ENCODE results near the gene IGF2BP2. TPM values are rescaled to one million over a fixed set of nuclear protein-coding genes. Genes with fewer than 3 reads are reported as not detected.
"Not testable (repeated sequence)": the region's sequence is repeated elsewhere in the genome, so short reads cannot be mapped to it uniquely, and the experiment has no call there.

The IGF2BP2 gene
- total RNA-seq, 2 experiments from 2014 or later: 0.13 to 0.40 TPM

DNA sequence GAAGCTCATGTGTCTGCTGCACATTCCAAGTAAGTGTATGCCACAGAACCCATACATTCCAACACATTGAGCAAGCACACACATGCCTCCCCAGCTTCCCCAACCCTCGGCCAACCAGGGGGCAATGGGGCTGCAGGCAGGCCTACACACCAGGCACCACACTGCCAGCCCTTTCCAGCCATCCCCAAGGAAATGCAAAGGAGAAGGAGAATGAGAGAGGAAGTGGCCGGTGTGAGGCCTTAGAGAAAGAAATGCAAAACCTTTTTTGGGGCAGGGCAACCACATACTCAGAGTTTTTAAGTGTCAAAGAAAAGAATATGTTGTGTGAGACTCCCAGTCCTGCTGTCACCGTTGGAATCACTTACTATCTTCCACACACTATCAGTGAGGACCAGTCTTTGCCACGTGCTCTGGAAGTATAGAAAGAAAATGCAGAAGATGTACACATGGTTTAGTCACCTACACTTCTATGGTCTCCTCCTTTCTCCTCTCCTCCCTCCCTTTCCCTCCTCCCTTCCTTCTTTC lies 11.1 kb downstream of the IGF2BP2 start:
- Mint-ChIP-seq H3K4me1 (no peaks in the 10 kb centered on the region), H3K36me3 (ENCODE audit: low read depth) (no peaks in the 10 kb centered on the region), H3K27ac (no peak overlapping the region), H3K4me3 (no peak overlapping the region), H3K9me3 (no peaks in the 10 kb centered on the region), H3K27me3 (peaks cover 40% of the 10 kb centered on the region)
- no peak for DNase-seq
- POLR2A ChIA-PET: interaction anchor here (0.8 kb wide), 1 partner anchor 10 kb away, joined by 3 read pairs; no protein-coding TSS in a partner anchor
- CTCF ChIA-PET: no interaction called here

DNA sequence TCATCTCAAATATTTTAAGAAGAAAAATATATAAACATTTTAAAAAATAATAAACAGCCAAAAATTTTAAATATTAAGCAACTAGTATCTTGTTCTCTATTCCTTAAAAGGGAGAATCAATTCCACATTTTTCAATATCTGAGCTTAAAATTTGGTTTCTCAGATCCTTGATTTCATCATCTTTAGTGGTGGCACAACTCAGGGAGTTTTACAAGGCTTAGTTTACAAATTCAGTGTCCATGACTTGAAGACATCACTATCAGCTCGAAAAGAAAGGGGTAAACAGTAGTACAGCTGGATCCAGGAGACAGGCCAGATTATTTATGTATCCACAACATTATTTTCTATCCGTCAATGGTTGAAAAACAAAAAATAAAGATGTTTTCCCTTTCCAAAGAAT lies 11.6 kb downstream of the IGF2BP2 start:
- no peaks in the 10 kb centered on the region for H3K4me1 Mint-ChIP-seq
- no peaks in the 10 kb centered on the region for H3K36me3 Mint-ChIP-seq (ENCODE audit: low read depth)
- ChIA-PET POLR2A (interaction anchor here (0.8 kb wide), 1 partner anchor 11 kb away, joined by 3 read pairs; no protein-coding TSS in a partner anchor), CTCF (no interaction called here)
- no peak overlapping the region for H3K27ac Mint-ChIP-seq
- H3K4me3 Mint-ChIP-seq: no peak overlapping the region
- H3K27me3 Mint-ChIP-seq: peaks cover 36% of the 10 kb centered on the region
- DNase-seq: no peak
- H3K9me3 Mint-ChIP-seq: no peaks in the 10 kb centered on the region

- no peak overlapping the region for H3K4me3 Mint-ChIP-seq
- DNase-seq: no peak
- CTCF ChIA-PET: interaction anchor here (0.9 to 1.2 kb wide), 2 partner anchors 36 to 39 kb away, joined by 3 to 4 read pairs; no protein-coding TSS in a partner anchor
Measured at GRCh38 chr3:185807445-185808068, 17.3 kb downstream of the IGF2BP2 start.

GRCh38 chr3:185798831-185799110 lies 26.1 kb downstream of the IGF2BP2 start:
- H3K27ac Mint-ChIP-seq; H3K4me1 Mint-ChIP-seq; DNase-seq; H3K36me3 Mint-ChIP-seq (ENCODE audit: low read depth); POLR2A ChIA-PET; H3K4me3 Mint-ChIP-seq; H3K9me3 Mint-ChIP-seq: not testable (repeated sequence)
- CTCF ChIA-PET: interaction anchor here (1.1 kb wide), 1 partner anchor 30 kb away, joined by 6 read pairs; no protein-coding TSS in a partner anchor
- H3K27me3 Mint-ChIP-seq: peaks cover 12% of the 10 kb centered on the region

More at GRCh38 chr3:185807445-185808068, 17.3 kb downstream of the IGF2BP2 start:
- no peaks in the 10 kb centered on the region for H3K9me3 Mint-ChIP-seq
- no peaks in the 10 kb centered on the region for H3K36me3 Mint-ChIP-seq (ENCODE audit: low read depth)
- POLR2A ChIA-PET: no interaction called here
- H3K4me1 Mint-ChIP-seq: no peaks in the 10 kb centered on the region
- no peak overlapping the region for H3K27ac Mint-ChIP-seq
- H3K27me3 Mint-ChIP-seq: peaks cover 13% of the 10 kb centered on the region

DNA sequence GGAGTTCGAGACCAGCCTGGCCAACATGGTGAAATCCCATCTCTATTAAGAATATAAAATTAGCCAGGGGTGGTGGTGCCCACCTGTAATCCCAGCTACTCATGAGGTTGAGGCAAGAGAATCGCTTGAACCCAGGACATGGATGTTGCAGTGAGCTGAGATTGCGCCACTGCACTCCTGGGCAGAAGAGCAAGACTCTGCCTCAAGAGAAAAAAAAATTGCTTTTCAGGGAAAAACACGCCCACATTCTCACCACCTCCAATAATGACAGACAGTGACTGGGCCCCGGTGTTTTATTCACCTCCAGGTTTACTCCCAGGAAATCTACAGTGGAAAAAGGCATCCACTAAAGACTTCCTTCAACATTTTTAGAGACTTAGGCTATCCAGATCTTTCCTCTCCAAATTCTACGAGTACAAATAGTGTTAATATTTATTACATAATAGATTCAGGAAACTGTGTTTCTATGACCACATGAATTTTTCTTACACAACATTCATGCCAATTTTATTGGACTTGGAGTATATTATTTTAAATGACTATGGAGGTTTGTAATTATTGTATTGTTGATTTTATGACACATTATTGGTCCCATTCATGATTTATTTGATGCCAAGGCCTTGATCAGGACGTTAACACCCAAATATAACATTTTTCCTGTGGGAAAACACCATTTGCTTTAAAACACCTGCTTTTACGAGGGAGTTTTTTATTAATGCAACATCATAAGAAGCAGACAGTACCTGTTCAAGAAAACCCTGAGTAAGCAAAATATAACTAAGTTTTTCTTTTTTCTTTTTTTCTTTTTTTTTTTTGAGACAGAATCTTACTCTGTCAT lies 26.6 kb downstream of the IGF2BP2 start:
- Mint-ChIP-seq H3K4me3 (no peak overlapping the region), H3K4me1 (peaks cover 5% of the 10 kb centered on the region), H3K27ac (no peak overlapping the region), H3K9me3 (no peaks in the 10 kb centered on the region), H3K27me3 (peaks cover 12% of the 10 kb centered on the region), H3K36me3 (ENCODE audit: low read depth) (no peaks in the 10 kb centered on the region)
- ChIA-PET POLR2A (no interaction called here), CTCF (interaction anchor here (1.1 kb wide), 1 partner anchor 30 kb away, joined by 6 read pairs; no protein-coding TSS in a partner anchor)
- no peak for DNase-seq

DNA sequence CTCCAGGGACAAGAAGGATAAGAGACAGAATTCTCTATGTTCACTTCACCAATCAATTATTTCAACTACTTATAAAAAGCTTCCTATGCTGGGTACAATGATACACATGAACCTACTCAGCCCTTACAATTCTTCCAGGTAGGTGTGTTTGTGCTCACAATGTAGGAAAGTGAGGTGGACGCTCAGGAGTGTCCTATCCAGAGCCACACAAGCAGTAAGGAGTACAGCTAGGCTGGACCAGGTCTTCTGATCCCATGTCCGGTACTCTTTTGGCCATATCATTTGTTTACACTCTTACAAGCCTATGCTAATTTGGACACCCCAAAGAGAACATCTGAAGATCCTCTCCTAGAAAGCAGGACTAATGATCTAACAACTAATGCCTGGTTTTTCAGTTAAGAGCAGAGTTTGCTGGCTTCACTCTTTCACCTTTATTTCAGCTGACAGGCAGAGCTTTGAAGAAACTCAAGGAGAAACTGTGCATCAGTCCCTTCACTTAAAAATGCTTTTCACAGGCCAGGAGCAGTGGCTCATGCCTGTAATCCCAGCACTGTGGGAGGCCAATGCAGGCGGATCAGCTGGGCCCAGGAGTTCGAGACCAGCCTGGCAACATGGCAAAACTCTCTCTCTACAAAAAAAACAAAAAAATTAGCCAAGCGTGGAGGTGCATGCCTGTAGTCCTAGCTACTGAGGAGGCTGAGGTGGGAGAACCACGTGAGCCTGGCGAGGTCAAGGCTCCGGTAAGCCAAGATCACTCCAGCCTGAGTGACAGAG lies 27.5 kb downstream of the IGF2BP2 start:
- H3K27me3 Mint-ChIP-seq: peaks cover 16% of the 10 kb centered on the region
- ChIA-PET CTCF (no interaction called here), POLR2A (no interaction called here)
- no peak for DNase-seq
- no peaks in the 10 kb centered on the region for H3K36me3 Mint-ChIP-seq (ENCODE audit: low read depth)
- H3K4me3 Mint-ChIP-seq: no peak overlapping the region
- peaks cover 5% of the 10 kb centered on the region for H3K4me1 Mint-ChIP-seq
- H3K27ac Mint-ChIP-seq: no peak overlapping the region
- no peaks in the 10 kb centered on the region for H3K9me3 Mint-ChIP-seq

- no peak for DNase-seq
- peaks cover 18% of the 10 kb centered on the region for H3K27me3 Mint-ChIP-seq
- no peak overlapping the region for H3K27ac Mint-ChIP-seq
- POLR2A ChIA-PET: no interaction called here
- H3K36me3 Mint-ChIP-seq (ENCODE audit: low read depth): no peaks in the 10 kb centered on the region
- no peak overlapping the region for H3K4me3 Mint-ChIP-seq
- CTCF ChIA-PET: no interaction called here
- peaks cover 5% of the 10 kb centered on the region for H3K4me1 Mint-ChIP-seq
- H3K9me3 Mint-ChIP-seq: no peaks in the 10 kb centered on the region
Measured at GRCh38 chr3:185796431-185797107, 28.3 kb downstream of the IGF2BP2 start.

DNA sequence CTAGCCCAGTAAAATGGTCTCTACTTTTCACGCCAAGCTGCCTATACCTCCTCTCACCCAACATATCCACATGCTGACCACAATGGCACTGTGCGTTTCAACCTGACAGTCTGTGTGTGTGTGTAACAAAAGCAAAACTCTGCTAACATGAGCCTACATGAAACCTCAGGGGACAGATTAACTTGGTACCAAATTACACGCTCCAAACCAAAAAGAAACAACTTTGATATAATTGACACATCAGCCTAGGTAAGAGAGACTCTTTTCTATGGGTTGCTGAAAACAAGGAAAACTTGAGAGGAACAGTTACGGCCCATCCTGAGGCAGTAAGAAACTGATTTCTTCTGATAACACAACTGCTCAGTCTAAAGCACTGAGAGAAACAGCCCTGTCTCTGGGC lies 31.5 kb downstream of the IGF2BP2 start:
- Mint-ChIP-seq H3K27me3 (peaks cover 16% of the 10 kb centered on the region), H3K9me3 (no peaks in the 10 kb centered on the region), H3K4me3 (no peak overlapping the region), H3K36me3 (ENCODE audit: low read depth) (no peaks in the 10 kb centered on the region), H3K27ac (no peak overlapping the region), H3K4me1 (peaks cover 5% of the 10 kb centered on the region)
- CTCF ChIA-PET: no interaction called here
- POLR2A ChIA-PET: no interaction called here
- DNase-seq: no peak

DNA sequence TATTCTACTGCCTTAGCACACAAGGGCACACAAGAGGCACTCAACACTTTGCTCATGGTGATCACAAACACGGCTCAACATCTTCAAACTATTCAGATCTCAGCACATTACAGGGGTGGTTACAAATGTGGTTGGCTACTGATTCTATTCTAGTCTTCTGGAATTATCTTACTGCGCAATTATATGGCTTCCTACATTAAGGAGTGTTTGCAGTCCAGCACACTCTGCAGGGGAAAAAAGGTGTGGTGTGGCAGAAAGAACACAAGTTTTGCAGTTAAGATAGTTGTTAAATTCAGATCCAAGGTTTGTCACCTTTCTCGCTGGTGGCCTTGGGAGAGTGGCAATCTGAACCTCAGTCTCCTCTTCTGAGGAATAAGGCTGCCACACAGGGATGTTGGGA lies 31.9 kb downstream of the IGF2BP2 start:
- Mint-ChIP-seq H3K9me3 (no peaks in the 10 kb centered on the region), H3K4me1 (peaks cover 5% of the 10 kb centered on the region), H3K36me3 (ENCODE audit: low read depth) (no peaks in the 10 kb centered on the region), H3K27me3 (peaks cover 16% of the 10 kb centered on the region), H3K27ac (no peak overlapping the region), H3K4me3 (no peak overlapping the region)
- ChIA-PET POLR2A (no interaction called here), CTCF (no interaction called here)
- no peak for DNase-seq

GRCh38 chr3:185789891-185790830 lies 34.7 kb downstream of the IGF2BP2 start:
- no peak for DNase-seq
- no peak overlapping the region for H3K4me3 Mint-ChIP-seq
- H3K36me3 Mint-ChIP-seq (ENCODE audit: low read depth): no peaks in the 10 kb centered on the region
- no peak overlapping the region for H3K27ac Mint-ChIP-seq
- ChIA-PET POLR2A (no interaction called here), CTCF (interaction anchor here (4.5 kb wide), 1 partner anchor 22 kb away, joined by 12 read pairs; no protein-coding TSS in a partner anchor)
- peaks cover 2% of the 10 kb centered on the region for H3K4me1 Mint-ChIP-seq
- no peaks in the 10 kb centered on the region for H3K9me3 Mint-ChIP-seq
- peaks cover 10% of the 10 kb centered on the region for H3K27me3 Mint-ChIP-seq

GRCh38 chr3:185789134-185789533 lies 35.7 kb downstream of the IGF2BP2 start:
- H3K4me1 Mint-ChIP-seq: no peaks in the 10 kb centered on the region
- H3K36me3 Mint-ChIP-seq (ENCODE audit: low read depth): no peaks in the 10 kb centered on the region
- H3K9me3 Mint-ChIP-seq: no peaks in the 10 kb centered on the region
- no peak overlapping the region for H3K27ac Mint-ChIP-seq
- peaks cover 10% of the 10 kb centered on the region for H3K27me3 Mint-ChIP-seq
- DNase-seq: no peak
- ChIA-PET POLR2A (no interaction called here), CTCF (interaction anchor here (0.6 to 4.5 kb wide), 3 partner anchors 20 to 456 kb away, joined by 3 to 12 read pairs (median 4); no protein-coding TSS in a partner anchor)
- H3K4me3 Mint-ChIP-seq: no peak overlapping the region

- Mint-ChIP-seq H3K36me3 (ENCODE audit: low read depth) (no peaks in the 10 kb centered on the region), H3K9me3 (no peaks in the 10 kb centered on the region), H3K4me3 (no peak overlapping the region), H3K27ac (no peak overlapping the region), H3K4me1 (no peaks in the 10 kb centered on the region), H3K27me3 (peaks cover 10% of the 10 kb centered on the region)
- no peak for DNase-seq
- ChIA-PET POLR2A (no interaction called here), CTCF (interaction anchor here (4.5 kb wide), 1 partner anchor 20 kb away, joined by 12 read pairs; no protein-coding TSS in a partner anchor)
Measured at GRCh38 chr3:185788292-185788691, 36.5 kb downstream of the IGF2BP2 start.
